ENCODE results near the gene CACNB1.
A peak's percentile ranks its signal among the peaks of the same experiment; 100 is the strongest.
"Not testable (repeated sequence)": the region's sequence is repeated elsewhere in the genome, so short reads cannot be mapped to it uniquely, and the experiment has no call there.

CACNB1 gene

GRCh38 chr17:39173526-39174274, 23.8 kb downstream of the CACNB1 start:
- no peak for DNase-seq

- no peak for DNase-seq
Observed at GRCh38 chr17:39173080-39173479, 24.4 kb downstream of the CACNB1 start.

GRCh38 chr17:39171933-39172332, 25.5 kb downstream of the CACNB1 start:
- no peak for DNase-seq

DNA sequence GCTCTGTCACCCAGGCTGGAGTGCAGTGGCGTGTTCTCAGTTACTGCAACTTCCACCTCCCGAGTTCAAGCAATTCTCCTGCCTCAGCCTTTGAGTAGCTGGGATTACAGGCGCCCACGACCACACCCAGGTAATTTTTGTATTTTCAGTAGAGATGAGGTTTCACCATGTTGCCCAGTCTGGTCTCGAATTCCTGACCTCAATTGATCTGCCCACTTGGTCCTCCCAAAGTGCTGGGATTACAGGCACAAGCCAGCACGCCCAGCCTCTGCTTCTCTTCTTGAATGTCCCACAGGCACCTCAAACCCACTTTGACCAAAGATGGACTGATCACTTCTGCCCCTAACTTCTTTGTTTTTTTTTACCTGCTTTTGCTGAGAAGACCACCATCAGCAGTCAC, 26.9 kb downstream of the CACNB1 start:
- no peak for DNase-seq

GRCh38 chr17:39170109-39170508, 27.4 kb downstream of the CACNB1 start:
- no peak for DNase-seq

- no peak for DNase-seq
Observed at GRCh38 chr17:39169518-39169917, 28.0 kb downstream of the CACNB1 start.

GRCh38 chr17:39169101-39169500, 28.4 kb downstream of the CACNB1 start:
- no peak for DNase-seq

- DNase-seq = not testable (repeated sequence)
Observed at GRCh38 chr17:39168503-39168902, 29.0 kb downstream of the CACNB1 start.

DNA sequence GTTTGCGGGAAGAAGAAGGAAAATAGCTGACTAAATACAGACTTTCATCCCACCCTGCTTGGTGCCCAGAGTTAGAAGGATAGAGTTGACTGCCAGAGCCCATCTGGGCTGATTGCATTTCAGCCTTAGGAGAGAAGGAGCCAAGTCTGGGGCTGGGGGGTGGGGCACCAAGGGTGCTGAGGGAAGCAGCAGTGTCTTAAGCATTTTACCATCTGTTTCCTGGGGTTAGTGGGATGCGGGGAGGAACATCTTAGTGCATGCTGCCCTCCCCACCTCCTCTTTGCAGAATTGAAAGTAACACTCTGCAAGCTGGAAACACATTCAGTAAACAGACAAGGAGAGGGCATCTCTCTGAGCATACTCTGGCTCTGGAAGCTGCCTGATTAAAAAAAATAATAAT, 30.0 kb downstream of the CACNB1 start:
- no peak for DNase-seq

GRCh38 chr17:39166437-39167335, 30.8 kb downstream of the CACNB1 start:
- DNase-seq = no peak

DNA sequence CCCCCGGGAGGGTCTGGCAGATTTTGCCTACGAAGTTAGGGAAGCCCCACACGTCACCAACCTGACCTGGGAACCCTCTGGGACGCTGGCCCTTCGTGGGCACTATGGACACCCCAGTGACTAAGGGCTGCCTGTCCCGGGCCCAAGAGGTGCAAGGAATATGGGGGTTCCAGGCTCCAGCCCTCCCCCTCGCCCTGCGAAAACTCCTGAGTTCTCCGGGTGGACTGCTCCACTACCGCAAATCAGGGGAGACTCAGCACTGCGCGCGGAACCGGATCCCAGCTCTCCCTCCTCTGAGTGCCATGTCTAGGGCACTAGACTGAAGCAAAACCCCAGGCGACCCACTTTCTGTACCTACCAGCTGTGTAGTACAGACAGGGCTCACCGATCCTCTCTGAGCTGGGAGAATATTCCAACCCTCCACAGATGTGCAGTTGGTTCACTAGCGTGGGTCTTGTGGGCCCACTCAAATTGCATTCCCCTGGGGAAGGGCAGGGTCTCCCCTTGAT, 31.6 kb downstream of the CACNB1 start, which contains the start of gene ARL5C:
Gene ARL5C (minus strand): TSS at position 321 of the 509 bp plus-strand sequence. CDS start 401 bp downstream, outside the sequence.
- DNase-seq = no peak

GRCh38 chr17:39165178-39165840, 32.2 kb downstream of the CACNB1 start:
- DNase-seq = no peak

DNA sequence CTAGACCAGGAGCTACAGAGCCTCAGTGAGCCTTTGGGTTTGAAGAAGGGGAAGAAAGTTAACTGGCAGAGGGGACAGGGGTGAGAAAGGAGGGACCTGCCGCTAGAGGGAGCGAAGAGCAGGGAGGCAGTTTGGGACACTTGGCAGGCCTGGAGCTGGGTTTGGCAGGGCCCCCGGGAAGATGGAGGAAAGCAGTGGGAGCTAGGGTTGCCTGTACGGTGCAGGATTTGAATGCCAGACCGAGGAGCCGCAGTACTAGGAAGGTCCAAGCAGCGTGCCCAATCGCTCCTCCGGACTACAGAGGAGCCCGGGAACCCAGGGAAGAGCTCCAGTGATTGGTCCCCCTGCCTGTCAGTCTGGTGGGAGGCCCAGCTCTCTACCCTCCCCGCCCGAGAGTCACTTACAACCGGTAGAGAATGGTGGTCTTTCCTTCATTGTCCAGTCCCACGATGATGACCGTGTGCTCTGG, 32.8 kb downstream of the CACNB1 start:
- DNase-seq = peak; percentile 40

- DNase-seq = no peak
Observed at GRCh38 chr17:39161962-39162361, 35.5 kb downstream of the CACNB1 start.

- no peak for DNase-seq
Observed at GRCh38 chr17:39158623-39159022, 38.8 kb downstream of the CACNB1 start.

DNA sequence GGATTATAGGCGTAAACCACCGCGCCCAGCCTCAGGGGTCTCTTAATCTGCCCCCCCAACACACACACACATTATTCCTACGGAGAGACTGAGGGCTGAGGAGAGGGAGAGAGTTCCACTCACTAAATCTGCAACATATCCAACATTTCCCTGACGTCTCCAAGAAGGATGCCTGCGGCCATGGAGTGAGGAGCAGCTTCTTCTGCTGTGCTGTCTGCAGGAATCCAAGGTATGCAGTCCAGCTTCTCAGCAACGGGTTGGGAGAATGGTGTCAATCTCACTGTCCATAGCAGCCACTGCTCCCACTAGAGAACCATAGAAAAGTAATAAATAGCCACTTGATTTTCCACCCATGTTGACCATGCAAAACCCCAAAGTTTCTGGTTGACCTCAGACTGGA, 41.0 kb downstream of the CACNB1 start:
- DNase-seq = no peak

DNA sequence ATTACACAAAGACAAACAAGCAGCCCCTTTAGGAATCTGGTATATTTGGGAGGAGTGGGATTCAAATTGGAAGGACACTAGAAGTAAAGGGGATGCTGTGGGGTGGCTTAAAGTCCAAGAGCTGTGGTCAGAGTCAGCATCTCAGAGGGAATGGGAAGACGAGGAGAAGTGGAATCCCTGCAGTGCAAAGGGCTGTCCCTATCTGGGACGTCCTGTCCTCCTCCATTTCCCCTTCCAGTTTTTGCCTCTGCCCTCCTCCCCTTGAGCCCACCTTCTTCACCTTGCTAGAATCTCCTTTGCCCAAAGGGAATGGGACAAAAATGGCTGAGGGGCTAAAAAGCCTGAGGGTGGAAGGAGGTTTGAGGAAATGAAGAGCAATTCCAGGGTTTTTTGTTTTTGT, 41.8 kb downstream of the CACNB1 start:
- no peak for DNase-seq

DNA sequence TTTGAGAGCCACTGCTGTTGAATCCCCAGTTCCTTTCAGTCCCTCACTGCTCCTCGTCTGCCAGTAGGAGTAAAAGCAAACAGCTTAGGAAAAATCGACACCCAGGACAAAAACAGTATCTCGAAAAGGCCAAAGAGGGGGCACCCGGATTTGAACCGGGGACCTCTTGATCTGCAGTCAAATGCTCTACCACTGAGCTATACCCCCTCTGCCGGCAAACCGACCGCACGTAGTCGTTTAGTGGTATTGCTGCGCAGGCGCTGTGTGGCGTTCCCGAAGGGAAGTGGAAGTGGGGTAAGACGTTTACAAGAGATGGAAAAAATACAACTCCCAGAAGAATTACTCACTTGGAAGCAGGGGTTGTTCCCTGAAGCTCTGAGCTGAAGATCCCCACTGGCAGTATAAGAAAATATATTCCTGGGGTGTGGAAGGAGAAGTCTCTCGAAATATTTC, 43.8 kb downstream of the CACNB1 start:
- DNase-seq = peak; percentile 83

GRCh38 chr17:39151943-39152818, 45.3 kb downstream of the CACNB1 start:
- no peak for DNase-seq

DNA sequence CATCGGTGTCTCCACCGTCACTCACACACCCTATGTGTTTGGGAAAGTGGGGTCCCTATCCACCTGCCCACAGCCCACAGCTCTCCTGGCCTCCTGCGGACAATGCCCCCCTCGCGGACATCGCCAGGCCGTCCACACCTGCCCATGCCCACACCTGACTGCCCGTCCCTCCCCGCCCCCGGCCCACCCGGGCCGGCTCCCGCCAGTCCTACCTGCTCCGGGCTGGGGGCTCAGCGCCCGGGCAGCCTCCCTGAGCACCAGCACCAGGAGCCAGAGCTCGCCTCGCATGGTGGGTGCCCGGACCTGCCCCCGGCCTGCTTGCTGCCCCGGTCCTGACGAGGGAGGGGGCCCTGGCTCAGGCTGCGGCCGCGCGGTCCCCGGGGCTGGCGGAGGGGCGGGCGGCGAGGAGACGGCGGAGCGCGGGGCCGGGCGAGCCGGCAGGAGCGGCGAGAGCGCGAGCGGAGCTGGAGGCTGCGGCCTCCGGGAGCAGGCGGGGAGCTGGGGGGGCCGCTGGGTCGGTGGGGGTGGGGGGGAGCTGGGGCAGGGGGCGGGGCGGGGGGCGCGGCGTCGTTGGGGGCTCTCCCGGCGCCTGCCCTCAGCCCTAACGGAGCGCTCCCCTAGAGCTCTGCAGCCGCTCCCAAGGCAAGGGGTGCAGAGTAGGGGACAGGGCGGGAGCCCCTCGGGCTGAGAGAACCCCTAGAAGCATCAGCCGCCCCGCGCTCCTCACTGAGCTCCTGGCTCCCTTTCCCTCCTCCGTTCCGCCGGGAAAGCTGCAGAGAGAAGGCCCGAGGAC, 46.1 kb downstream of the CACNB1 start, which contains the start of gene PLXDC1:
Gene PLXDC1 (minus strand): TSS at position 488 of the 793 bp plus-strand sequence. CDS start 200 bp downstream, at position 288.
- no peak for DNase-seq

DNA sequence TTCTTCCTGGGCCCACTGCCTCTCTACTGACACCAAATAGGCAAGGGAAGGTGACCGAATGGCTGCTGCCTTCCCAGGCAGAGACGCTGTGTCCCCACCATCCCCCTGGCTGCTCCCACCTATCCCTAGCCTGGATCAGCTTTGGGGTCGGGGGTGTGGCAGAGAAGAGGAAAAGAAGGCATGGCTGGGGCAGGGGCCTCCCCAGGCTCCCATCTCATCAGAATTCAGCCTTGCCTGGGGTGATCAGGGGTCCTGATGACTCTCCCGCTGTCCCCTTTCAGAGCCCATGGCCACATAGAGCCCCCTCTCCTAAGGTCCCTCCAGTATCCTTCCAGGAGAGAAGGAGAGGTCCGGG, 46.7 kb downstream of the CACNB1 start:
- no peak for DNase-seq
